Muscle layer of duodenum (tissue), 2 donors: ENCODE results near the gene ATP5PB.

ENCODE experiments used
- H3K27ac ChIP-seq: one replicate; pipeline ENCODE4 v1.7.0; 2013; ENCODE audit warnings: mild to moderate bottlenecking, low read length
- H3K27me3 ChIP-seq: one replicate; pipeline ENCODE4 v1.7.0; 2013; ENCODE audit warnings: low read depth, mild to moderate bottlenecking, control low read depth, low read length
- H3K36me3 ChIP-seq, 2 donors: one replicate each; pipeline ENCODE4 v1.7.0; 2013; ENCODE audit warnings: low read length in 2 of 2, control low read depth in 1 of 2, mild to moderate bottlenecking in 1 of 2; ENCODE audit not compliant: insufficient read depth in 2 of 2, control insufficient read depth in 1 of 2
- H3K4me1 ChIP-seq, 2 donors: one replicate each; pipeline ENCODE4 v1.7.0; 2013; ENCODE audit warnings: low read length in 2 of 2, mild to moderate bottlenecking in 2 of 2, control low read depth in 1 of 2, moderate library complexity in 1 of 2; ENCODE audit not compliant: insufficient read depth in 2 of 2, control insufficient read depth in 1 of 2
- H3K4me3 ChIP-seq, 2 donors: one replicate each; pipeline ENCODE4 v1.7.0; 2013; ENCODE audit warnings: low read length in 2 of 2, low read depth in 1 of 2, mild to moderate bottlenecking in 1 of 2
- H3K9me3 ChIP-seq, 2 donors: one replicate each; pipeline ENCODE4 v1.7.0; 2013; ENCODE audit warnings: low read length in 2 of 2, control low read depth in 1 of 2, mild to moderate bottlenecking in 1 of 2; ENCODE audit not compliant: control insufficient read depth in 1 of 2
- donor health status: healthy.

The ATP5PB gene

GRCh38 chr1:111420377-111420776, 28.9 kb upstream of the ATP5PB start:
- H3K4me3 ChIP-seq: no peak overlapping the region
- no peaks in the 10 kb centered on the region for H3K9me3 ChIP-seq
- H3K27ac ChIP-seq: no peak overlapping the region
- H3K36me3 ChIP-seq: peaks cover 0 to 6% of the 10 kb centered on the region in 2 donors
- no peaks in the 10 kb centered on the region for H3K4me1 ChIP-seq
- H3K27me3 ChIP-seq: no peaks in the 10 kb centered on the region

- Histone ChIP-seq H3K9me3 (no peaks in the 10 kb centered on the region), H3K27ac (no peak overlapping the region), H3K4me3 (no peak overlapping the region), H3K27me3 (no peaks in the 10 kb centered on the region), H3K36me3 (peaks cover 0 to 6% of the 10 kb centered on the region in 2 donors), H3K4me1 (no peaks in the 10 kb centered on the region)
These were observed 26.5 kb upstream of the ATP5PB start for GRCh38 chr1:111422546-111423391.

- Histone ChIP-seq H3K27me3 (no peaks in the 10 kb centered on the region), H3K27ac (no peak overlapping the region), H3K4me3 (no peak overlapping the region), H3K9me3 (no peaks in the 10 kb centered on the region), H3K36me3 (peaks cover 0 to 6% of the 10 kb centered on the region in 2 donors), H3K4me1 (no peaks in the 10 kb centered on the region)
These were observed 25.0 kb upstream of the ATP5PB start for GRCh38 chr1:111424281-111424680.

- Histone ChIP-seq H3K4me1 (no peaks in the 10 kb centered on the region), H3K36me3 (peaks cover 23 to 42% of the 10 kb centered on the region in 2 donors), H3K4me3 (no peak overlapping the region), H3K27me3 (no peaks in the 10 kb centered on the region), H3K9me3 (no peaks in the 10 kb centered on the region), H3K27ac (no peak overlapping the region)
These were observed 12.5 kb upstream of the ATP5PB start for GRCh38 chr1:111436726-111437125.

- Histone ChIP-seq H3K36me3 (peaks cover 45 to 68% of the 10 kb centered on the region in 2 donors), H3K9me3 (no peaks in the 10 kb centered on the region), H3K27me3 (no peaks in the 10 kb centered on the region), H3K27ac (no peak overlapping the region), H3K4me3 (no peak overlapping the region), H3K4me1 (no peaks in the 10 kb centered on the region)
These were observed 9.6 kb upstream of the ATP5PB start for GRCh38 chr1:111439461-111440351.

- no peaks in the 10 kb centered on the region for H3K4me1 ChIP-seq
- H3K27me3 ChIP-seq: no peaks in the 10 kb centered on the region
- peaks cover 49 to 72% of the 10 kb centered on the region in 2 donors for H3K36me3 ChIP-seq
- H3K27ac ChIP-seq: no peak overlapping the region
- H3K9me3 ChIP-seq: no peaks in the 10 kb centered on the region
- no peak overlapping the region for H3K4me3 ChIP-seq
These were observed 7.6 kb upstream of the ATP5PB start for GRCh38 chr1:111441573-111442192.

- Histone ChIP-seq H3K27ac (no peak overlapping the region), H3K36me3 (peaks cover 46 to 73% of the 10 kb centered on the region in 2 donors)
These were observed 6.8 kb upstream of the ATP5PB start for GRCh38 chr1:111442457-111442856.

GRCh38 chr1:111444031-111444430, 5.2 kb upstream of the ATP5PB start:
- Histone ChIP-seq H3K27ac (no peak overlapping the region), H3K27me3 (no peaks in the 10 kb centered on the region), H3K4me3 (no peak overlapping the region), H3K36me3 (peaks cover 44 to 59% of the 10 kb centered on the region in 2 donors), H3K9me3 (no peaks in the 10 kb centered on the region), H3K4me1 (peaks cover 10 to 11% of the 10 kb centered on the region in 2 donors)

More at GRCh38 chr1:111442457-111442856, 6.8 kb upstream of the ATP5PB start:
- Histone ChIP-seq H3K9me3 (no peaks in the 10 kb centered on the region), H3K4me3 (no peak overlapping the region), H3K4me1 (peaks cover 0 to 2% of the 10 kb centered on the region in 2 donors), H3K27me3 (no peaks in the 10 kb centered on the region)

GRCh38 chr1:111446546-111446945, 2.7 kb upstream of the ATP5PB start:
- Histone ChIP-seq H3K36me3 (peaks cover 28 to 35% of the 10 kb centered on the region in 2 donors), H3K4me1 (peaks cover 10 to 29% of the 10 kb centered on the region in 2 donors), H3K27me3 (no peaks in the 10 kb centered on the region), H3K27ac (no peak overlapping the region), H3K4me3 (no peak overlapping the region), H3K9me3 (no peaks in the 10 kb centered on the region)

- Histone ChIP-seq H3K27ac (no peak overlapping the region), H3K27me3 (no peaks in the 10 kb centered on the region), H3K36me3 (peaks cover 22 to 28% of the 10 kb centered on the region in 2 donors), H3K4me3 (peak overlapping the region in 1 of 2 donors; percentile 99), H3K9me3 (no peaks in the 10 kb centered on the region), H3K4me1 (peaks cover 10 to 36% of the 10 kb centered on the region in 2 donors)
These were observed 2.0 kb upstream of the ATP5PB start for GRCh38 chr1:111446967-111447892.
